ENCODE measurements around the gene SEBOX. TPM values are rescaled to one million over a fixed set of nuclear protein-coding genes. Genes with fewer than 3 reads are reported as not detected.

Gene SEBOX
- total and polyA plus RNA-seq, 4 donors = not detected

DNA sequence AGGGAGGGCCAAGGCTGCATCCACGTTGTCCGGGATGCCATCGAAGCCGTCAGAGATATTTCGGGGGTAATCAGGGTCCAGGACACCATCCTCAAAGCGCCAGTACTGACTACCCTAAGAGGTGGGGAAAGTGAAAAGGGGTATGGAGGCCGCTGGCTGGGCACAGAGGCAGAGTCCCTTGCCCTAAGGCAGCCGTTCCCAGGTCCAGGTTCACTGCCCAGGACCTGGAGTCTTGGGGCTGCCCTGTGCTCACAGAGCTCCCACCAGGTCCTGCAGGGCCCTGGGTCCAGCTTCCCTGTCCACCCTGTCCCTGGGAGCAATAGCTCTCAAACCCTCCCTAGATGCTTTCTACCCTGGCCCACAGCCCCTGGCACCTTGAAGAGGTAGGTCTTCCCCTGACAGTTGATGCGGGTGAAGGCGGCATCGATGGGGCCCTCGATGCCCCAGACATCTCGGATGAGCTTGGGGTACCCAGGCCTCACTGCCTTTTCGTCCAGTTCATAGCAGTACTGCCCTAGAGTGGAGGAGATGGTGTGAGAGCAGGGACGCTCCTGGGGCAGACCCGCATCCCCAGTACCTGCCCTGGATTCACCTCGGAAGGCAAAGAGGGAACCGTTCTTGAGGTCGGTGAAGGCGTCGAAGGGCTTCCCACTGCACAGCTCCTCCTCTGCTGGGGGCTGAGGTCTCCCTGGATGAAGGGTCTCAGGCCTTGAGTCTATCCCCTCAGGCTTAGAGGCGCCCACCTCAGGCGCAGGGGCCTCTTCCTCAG lies 4.1 kb upstream of the SEBOX start:
- Histone ChIP-seq H3K9ac (ENCODE audit: insufficient read depth in 1 of 2, low read length in 2 of 2) (no peak overlapping the region), H3K27me3 (ENCODE audit: control insufficient read depth in 3 of 3, insufficient read depth in 3 of 3, low read length in 2 of 3) (no peaks in the 10 kb centered on the region), H3K36me3 (ENCODE audit: control insufficient read depth in 4 of 4, insufficient read depth in 4 of 4, low read length in 4 of 4) (peaks cover 0 to 9% (median 0%) of the 10 kb centered on the region in 4 donors), H3K4me3 (no peak overlapping the region), H3K4me1 (ENCODE audit: control insufficient read depth in 5 of 5, insufficient read depth in 5 of 5, low read length in 5 of 5) (peaks cover 0 to 21% (median 10%) of the 10 kb centered on the region in 5 donors), H3K27ac (ENCODE audit: low read depth in 1 of 2, low read length in 1 of 2) (no peak overlapping the region), H3K9me3 (ENCODE audit: control insufficient read depth in 4 of 4, insufficient read depth in 3 of 4, low read length in 3 of 4) (no peaks in the 10 kb centered on the region)
- WGBS, 2 donors = 93 to 94% methylated on average over 23 of the region's 23 CpGs
- TF ChIP-seq, protein P1, sequence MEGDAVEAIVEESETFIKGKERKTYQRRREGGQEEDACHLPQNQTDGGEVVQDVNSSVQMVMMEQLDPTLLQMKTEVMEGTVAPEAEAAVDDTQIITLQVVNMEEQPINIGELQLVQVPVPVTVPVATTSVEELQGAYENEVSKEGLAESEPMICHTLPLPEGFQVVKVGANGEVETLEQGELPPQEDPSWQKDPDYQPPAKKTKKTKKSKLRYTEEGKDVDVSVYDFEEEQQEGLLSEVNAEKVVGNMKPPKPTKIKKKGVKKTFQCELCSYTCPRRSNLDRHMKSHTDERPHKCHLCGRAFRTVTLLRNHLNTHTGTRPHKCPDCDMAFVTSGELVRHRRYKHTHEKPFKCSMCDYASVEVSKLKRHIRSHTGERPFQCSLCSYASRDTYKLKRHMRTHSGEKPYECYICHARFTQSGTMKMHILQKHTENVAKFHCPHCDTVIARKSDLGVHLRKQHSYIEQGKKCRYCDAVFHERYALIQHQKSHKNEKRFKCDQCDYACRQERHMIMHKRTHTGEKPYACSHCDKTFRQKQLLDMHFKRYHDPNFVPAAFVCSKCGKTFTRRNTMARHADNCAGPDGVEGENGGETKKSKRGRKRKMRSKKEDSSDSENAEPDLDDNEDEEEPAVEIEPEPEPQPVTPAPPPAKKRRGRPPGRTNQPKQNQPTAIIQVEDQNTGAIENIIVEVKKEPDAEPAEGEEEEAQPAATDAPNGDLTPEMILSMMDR (IDR thresholded peaks at IDR 0.05; ENCODE audit: control extremely low read depth, extremely low read depth) = no peak
- no peak for DNase-seq
- ATAC-seq (ENCODE audit: insufficient read depth, low FRiP score) = no peak

DNA sequence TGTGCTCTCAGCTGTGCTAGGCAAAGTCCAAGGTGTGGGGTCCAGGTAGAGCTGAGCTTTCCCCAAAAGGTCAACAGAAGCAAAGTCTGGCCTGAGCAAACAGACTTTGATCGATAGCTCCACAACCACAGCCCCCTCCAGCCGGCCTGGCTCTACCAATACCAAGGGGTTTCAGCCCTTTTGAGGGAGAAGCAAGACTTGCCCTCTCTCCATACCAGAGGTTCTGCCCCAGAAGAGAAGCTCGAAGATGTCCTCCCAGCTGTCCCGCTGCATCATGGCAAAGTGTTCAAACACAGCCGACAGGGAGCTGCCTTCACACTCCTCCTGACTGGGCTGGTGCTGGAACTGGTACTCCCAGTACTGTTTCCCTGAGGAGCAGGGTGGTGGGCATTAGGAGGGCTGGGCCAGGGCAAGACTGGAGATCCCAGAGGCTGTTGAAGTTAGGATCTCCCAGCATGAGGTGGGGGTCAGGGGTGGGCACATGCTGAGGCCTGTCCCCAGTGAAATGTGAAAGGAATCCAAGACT lies 3.4 kb upstream of the SEBOX start:
- peaks cover 0 to 15% (median 5%) of the 10 kb centered on the region in 4 donors for H3K36me3 ChIP-seq (ENCODE audit: control insufficient read depth in 4 of 4, insufficient read depth in 4 of 4, low read length in 4 of 4)
- TF ChIP-seq, protein P1 (IDR thresholded peaks at IDR 0.05; ENCODE audit: control extremely low read depth, extremely low read depth) = no peak
- no peak overlapping the region for H3K4me3 ChIP-seq
- no peak overlapping the region for H3K27ac ChIP-seq (ENCODE audit: low read depth in 1 of 2, low read length in 1 of 2)
- ATAC-seq (ENCODE audit: insufficient read depth, low FRiP score) (no peak), DNase-seq (no peak)
- no peaks in the 10 kb centered on the region for H3K27me3 ChIP-seq (ENCODE audit: control insufficient read depth in 3 of 3, insufficient read depth in 3 of 3, low read length in 2 of 3)
- 79 to 94% methylated on average over 5 of the region's 5 CpGs for WGBS, 2 donors
- H3K9ac ChIP-seq (ENCODE audit: insufficient read depth in 1 of 2, low read length in 2 of 2) = no peak overlapping the region
- H3K4me1 ChIP-seq (ENCODE audit: control insufficient read depth in 5 of 5, insufficient read depth in 5 of 5, low read length in 5 of 5) = peaks cover 0 to 21% (median 10%) of the 10 kb centered on the region in 5 donors
- no peaks in the 10 kb centered on the region for H3K9me3 ChIP-seq (ENCODE audit: control insufficient read depth in 4 of 4, insufficient read depth in 3 of 4, low read length in 3 of 4)

DNA sequence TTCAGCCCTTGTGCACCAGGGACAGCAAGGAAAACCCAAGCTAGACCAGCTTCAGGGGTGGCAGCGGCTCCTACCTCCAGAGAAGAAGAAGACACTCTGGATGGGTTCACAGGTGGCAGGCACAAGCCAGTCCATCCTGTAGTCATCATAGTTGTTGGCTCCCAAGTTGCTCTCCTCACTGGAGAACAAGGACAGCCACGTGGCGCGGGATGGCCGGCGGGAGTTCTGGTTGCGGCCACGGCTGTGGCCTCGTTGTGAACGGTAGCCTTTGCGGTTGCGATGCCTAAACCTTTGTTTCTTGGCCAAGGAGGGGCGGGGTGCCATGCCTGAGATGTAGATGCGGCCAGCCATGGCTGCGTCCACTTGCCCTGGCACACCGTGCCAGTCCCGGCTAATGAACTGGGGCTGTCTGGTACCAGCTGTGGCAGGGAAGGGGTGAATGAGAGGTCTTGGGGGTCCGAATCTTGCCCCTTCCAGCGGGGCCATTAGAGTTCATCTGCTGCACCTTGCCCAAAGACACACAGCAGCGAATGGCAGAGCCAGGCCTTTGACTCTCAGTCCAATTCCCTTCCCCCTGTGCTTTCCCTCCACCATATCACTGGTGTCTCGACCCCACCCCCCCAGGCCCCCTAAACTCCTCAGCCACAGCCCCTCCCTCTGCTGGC lies 2.8 kb upstream of the SEBOX start:
- Histone ChIP-seq H3K9me3 (ENCODE audit: control insufficient read depth in 4 of 4, insufficient read depth in 3 of 4, low read length in 3 of 4) (no peaks in the 10 kb centered on the region), H3K36me3 (ENCODE audit: control insufficient read depth in 4 of 4, insufficient read depth in 4 of 4, low read length in 4 of 4) (peaks cover 3 to 21% (median 9%) of the 10 kb centered on the region in 4 donors), H3K27ac (ENCODE audit: low read depth in 1 of 2, low read length in 1 of 2) (no peak overlapping the region), H3K27me3 (ENCODE audit: control insufficient read depth in 3 of 3, insufficient read depth in 3 of 3, low read length in 2 of 3) (no peaks in the 10 kb centered on the region), H3K4me1 (ENCODE audit: control insufficient read depth in 5 of 5, insufficient read depth in 5 of 5, low read length in 5 of 5) (peaks cover 0 to 15% (median 7%) of the 10 kb centered on the region in 5 donors), H3K9ac (ENCODE audit: insufficient read depth in 1 of 2, low read length in 2 of 2) (no peak overlapping the region), H3K4me3 (no peak overlapping the region)
- ATAC-seq (ENCODE audit: insufficient read depth, low FRiP score) = no peak
- WGBS, 2 donors = 90 to 97% methylated on average over 21 of the region's 21 CpGs
- no peak for DNase-seq
- TF ChIP-seq, protein P1 (IDR thresholded peaks at IDR 0.05; ENCODE audit: control extremely low read depth, extremely low read depth) = no peak

Measured in lung (tissue), 12 donors.